HPDE6-E6E7 (cell line): ENCODE measurements around the gene C2CD4A.
"Not testable (repeated sequence)": the region's sequence is repeated elsewhere in the genome, so short reads cannot be mapped to it uniquely, and the experiment has no call there.

Source experiments
- DNase-seq: peaks from one replicate; pipeline ENCODE4 v3.0.0; 2011; ENCODE audit warnings: missing footprints; ENCODE audit errors: extremely low spot score

C2CD4A gene, protein sequence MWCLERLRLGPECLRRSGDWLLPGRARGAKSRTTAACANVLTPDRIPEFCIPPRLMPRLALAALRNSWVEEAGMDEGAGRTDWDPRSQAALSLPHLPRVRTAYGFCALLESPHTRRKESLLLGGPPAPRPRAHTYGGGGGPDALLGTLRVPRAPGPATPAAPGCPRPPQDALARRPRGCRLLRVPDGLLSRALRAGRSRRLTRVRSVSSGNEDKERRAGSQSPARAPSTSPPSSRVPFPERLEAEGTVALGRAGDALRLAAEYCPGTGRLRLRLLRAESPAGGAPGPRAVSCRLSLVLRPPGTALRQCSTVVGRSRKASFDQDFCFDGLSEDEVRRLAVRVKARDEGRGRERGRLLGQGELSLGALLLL

DNA sequence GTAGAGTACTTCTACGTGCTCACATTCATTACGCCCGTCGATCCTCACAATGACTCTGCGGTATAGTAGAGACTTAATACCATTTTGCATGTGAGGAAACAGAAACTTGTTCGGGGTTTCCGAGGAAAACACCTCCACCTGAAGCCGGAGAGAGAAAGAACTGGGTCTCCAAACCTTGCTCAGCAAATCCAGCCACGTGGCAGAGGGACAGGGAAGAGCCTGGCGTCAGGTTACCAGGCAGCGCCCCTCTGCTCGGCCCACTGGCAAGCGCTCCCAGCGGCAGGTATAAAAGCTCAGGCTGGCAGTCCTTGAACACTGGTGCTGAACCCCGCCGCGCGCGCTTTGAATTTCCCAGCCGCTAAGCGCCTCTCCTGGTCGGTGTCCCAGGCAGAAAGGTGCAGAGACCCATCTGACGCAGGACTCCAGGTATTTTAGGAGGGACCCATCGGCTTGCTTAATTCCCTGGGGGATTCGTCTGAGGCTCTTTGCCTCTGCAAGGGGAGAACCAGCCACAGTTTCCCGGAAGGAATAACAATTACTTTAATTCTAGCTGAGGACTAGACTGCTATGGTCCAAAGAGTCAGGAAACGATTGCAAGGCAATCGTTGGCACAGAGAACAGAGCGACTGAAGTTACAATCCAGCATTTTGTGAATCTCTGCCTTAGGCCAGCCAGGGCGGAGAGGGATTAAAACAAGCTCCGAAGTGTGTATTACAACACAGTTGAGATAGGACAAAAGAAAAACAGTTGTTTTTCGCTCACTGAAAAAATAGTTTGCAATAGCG is at the start of gene C2CD4A:
TSS of gene C2CD4A (plus strand) at position 315 of the 785 bp plus-strand sequence. CDS start 637 bp downstream, outside the sequence.
- no peak for DNase-seq

DNA sequence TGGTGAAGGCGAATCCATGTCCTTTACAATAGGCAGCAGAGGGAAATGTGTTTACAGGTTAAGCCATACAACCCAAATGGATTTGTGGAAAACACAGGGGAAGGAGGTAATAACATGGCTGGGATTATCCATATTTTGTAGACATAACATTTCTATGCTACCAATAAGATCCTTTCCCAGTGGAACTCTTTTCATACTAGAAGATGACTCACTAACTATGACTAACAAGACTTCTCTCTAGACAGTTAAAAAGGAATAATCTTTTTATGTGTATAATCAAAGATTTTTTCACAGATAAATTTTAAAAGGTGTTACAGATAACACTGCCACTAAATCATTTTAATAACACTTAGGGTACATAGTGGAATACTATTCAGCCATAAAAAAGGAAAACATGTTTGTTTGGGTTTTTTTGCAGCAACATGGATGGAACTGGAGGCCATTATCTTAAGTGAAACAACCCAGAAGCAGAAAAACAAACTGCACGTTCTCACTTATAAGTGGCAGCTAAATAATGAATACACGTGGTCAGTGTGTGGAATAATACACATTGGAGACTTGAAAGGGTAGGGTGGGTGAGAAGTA is 46.1 kb upstream of the C2CD4A start:
- DNase-seq, result no peak

DNA sequence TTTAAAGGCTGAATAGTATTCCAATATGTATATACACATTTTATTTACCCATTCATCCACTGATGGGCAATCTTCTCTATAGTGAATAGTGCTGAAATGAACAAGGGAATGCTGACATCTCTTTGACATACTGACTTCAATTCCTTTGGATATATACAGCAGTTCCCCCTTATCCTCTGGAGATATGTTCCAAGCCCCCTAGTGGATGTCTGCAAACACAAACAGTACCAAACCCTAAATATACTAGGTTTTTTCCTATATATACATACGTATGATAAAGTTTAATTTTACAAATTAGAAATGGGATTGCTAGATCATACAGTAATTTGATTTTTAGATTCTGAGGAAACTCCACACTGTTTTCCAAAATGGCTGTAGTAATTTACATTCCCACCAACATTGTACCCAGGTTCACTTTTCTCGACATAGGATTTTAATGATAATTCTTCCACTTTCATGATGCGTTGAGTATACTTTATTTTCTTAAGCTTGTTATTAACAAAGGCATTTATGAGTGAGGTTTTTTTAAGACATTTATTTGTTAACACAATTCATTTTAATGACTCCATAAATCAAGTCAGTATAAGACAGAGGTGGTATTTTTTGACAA is 44.7 kb upstream of the C2CD4A start:
- DNase-seq, result no peak

DNA sequence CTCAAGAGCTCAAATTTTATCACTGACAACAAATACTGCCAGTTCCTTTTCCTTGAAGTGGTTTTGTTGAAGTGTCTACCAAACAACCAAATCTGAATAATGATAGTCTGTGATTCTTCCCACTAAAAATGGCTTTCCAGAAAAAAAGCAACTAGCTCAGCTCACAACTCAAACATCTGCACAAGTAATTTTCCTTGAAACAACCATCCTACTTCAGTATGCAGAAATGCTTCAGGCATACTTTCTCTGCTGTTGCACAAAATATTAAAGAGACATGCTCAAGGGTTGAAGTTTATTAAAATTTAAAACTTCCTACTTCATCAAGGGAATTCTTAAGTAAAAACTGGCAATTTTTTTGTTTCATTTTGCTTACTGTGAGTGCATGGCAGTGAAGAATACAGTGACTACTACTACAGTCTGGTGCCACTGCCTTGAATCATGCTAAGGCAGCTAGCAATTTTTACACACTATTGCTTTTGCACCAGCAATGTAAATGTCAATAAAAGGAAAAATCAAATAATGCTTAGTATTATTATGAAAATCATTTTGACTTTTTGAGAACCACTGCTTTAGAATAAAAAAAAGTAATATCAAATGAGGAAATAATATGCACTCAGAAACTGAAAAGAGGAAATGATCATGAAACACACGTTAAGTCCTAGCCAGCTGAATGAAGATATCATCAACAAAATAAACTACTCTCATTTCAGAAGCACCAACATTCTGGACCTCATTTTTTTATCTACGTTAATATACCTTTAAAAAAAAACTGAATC is 40.1 kb upstream of the C2CD4A start:
- DNase-seq, result no peak

DNA sequence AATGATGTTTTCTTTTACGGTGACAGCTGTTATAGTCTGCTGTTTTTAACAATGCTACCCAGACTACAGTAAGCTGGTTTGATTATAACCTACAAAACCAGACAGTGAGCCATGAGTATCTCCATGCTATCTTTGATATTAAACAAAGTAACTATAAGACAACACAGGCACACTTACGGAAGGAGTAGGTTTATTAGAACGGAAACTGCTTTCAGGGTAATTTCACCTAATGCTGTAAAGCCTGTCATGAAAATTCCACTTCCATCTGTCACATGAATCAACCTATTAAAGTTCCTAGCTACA is 39.6 kb upstream of the C2CD4A start:
- DNase-seq, result no peak

DNA sequence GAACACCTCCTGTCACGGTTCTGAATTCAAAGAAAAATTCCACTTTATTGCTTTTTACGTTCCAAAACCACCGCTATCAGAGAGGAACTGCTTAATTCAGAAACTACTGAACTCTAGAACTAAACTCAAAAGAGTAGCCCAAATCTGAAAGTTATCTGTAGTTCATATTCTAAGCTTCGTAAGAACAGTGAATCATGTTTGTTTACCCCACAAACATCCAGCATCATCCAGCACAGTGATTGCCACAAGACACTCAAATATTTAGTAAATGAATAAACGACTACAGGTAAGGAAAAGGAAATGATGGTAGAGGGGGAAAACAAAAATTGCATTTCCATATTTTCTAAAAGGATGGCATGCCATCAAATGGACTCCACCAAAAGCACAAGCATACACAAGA is 38.9 kb upstream of the C2CD4A start:
- DNase-seq, result no peak

DNA sequence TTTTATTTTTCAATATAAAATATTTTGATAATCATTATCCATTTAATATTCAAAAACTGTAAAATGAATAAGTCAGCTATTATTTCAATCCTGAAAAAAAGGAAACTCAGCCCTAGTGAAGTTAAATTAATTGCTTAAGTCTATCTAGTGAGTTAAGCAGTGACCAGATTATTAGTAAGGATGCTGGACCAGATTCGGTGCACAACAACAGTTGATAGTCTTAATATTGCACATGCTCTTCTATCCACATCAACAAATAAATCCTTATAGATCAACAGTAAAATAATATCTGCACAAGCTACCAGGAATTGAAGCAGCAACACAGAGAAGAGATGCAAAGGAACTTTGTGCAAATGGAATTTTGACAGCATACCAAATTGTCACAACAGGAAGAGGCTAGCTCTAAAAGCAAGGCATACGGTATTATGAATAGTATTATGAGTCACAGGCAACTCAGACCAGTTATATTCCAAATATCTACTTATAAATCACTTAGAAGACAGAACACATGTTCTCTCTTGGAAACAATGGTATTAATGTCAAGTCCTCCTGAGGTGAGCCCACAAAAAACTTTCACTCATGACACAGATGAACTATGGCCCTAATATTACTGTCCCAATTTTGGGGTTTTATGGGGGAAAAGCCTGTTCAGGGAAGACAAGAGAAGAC is 31.4 kb upstream of the C2CD4A start:
- no peak for DNase-seq

DNA sequence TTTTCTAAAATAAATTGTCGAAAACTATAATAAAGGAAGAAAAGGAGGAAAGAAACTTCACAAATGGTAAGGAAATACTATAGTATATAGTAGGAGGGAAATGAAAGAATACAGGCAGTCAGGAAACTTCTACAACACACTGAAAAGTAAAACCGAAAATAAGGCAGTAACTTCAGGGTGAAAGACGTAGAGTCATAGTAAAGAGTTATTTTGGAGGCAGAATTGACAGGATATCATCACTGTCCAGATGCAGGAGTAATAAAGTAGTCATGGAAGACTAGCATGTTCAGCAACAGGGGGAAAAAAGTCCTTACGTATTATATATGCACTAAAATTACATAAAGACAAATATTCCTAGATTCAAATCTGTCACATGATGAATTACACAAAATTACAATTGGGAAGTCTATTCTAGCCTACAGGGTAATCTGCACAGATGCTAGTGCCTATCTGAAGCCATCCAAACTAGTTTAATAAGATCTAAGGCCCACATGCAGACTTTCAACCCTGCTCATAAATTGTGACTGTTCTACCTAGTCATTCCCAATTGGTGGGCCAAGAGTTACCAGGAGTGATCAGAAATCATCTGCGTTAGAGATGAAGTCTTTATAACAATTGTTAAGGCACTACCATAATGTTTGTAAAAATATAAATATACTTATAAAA is 20.6 kb upstream of the C2CD4A start:
- no peak for DNase-seq

DNA sequence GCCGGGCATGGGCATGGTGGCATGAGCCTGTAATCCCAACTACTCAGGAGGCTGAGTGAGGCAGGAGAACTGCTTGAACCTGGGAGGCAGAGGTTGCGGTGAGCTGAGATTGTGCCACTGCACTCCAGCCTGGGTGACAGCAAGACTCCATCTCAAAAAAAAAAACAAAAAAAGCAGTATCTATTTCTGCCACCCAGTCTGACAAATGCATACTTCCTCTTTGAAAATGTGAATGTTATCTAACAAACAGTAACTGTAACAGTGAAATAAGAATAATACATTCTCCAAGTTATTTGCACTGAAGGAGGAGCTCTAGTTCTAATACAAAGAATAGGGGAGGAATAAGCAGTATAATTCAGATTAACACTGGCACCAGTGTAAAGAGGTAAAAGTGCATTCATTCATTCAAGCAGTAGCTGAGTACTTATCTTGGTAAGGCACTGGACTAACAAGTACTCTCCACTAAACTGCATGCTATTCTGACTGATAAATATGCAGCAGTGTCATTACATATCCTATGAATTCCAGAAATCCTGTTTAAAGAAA is 19.4 kb upstream of the C2CD4A start:
- DNase-seq, result no peak

DNA sequence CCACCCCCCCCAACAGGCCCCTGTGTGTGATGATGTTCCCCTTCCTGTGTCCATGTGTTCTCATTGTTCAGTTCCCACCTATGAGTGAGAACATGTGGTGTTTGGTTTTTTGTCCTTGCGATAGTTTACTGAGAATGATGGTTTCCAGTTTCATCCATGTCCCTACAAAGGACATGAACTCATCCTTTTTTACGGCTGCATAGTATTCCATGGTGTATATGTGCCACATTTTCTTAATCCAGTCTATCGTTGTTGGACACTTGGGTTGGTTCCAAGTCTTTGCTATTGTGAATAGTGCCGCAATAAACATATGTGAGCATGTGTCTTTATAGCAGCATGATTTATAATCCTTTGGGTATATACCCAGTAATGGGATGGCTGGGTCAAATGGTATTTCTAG is 18.5 kb upstream of the C2CD4A start:
- DNase-seq, result not testable (repeated sequence)

DNA sequence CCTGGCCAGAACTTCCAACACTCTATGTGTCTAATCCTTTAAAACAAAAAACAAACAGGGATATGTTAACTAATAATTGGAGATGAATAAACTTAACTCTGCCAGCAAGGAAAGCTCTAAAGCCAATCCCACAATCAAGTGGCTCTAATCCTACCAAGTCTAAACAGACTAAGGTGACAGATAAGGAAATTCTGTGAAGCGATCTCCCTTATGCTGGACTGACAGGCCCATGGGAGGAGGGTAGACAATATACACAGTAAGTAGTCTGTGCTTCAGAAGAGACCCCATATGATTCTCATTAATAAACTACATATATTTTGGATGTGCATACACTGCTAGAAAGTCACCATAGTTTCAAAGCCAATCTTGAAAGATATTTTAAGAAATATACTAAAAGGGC is 16.7 kb upstream of the C2CD4A start:
- DNase-seq, result no peak

DNA sequence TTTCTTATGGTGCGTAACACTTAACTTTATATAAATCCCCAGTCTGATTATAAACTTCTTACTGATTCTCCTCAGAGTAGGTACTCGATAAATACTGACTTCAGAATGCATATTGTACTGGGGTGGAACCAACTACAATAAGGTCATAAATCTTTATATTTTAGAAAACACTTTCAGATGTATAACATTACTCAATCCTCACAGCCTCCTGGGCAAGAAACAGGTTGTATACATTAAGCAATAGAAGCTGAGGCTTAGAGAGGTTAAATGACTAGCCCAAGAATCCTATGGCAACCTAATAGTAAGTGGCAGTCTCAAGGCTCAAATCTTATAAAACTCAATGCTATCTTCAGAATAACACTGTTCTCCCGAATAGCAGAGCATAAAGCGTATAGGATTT is 15.6 kb upstream of the C2CD4A start:
- DNase-seq, result no peak

DNA sequence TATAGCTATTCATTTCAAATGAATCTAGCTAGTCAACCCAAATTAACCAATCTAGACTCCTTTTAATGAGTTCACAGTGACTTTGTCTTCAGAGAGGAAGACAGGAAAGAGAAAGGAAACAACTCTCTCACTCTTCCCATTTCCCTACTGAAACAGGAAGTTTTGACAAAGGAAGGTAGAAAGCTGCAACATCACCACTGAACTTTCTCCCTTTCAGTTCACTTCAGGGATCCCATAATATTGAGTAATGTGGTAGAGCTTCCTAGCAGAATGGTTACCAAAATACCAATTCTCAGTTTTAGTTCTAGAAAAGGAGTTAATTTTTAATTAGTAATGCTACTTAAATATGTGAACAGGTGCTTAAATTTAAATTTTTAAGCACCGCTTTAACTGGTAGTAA is 14.1 kb upstream of the C2CD4A start:
- no peak for DNase-seq

DNA sequence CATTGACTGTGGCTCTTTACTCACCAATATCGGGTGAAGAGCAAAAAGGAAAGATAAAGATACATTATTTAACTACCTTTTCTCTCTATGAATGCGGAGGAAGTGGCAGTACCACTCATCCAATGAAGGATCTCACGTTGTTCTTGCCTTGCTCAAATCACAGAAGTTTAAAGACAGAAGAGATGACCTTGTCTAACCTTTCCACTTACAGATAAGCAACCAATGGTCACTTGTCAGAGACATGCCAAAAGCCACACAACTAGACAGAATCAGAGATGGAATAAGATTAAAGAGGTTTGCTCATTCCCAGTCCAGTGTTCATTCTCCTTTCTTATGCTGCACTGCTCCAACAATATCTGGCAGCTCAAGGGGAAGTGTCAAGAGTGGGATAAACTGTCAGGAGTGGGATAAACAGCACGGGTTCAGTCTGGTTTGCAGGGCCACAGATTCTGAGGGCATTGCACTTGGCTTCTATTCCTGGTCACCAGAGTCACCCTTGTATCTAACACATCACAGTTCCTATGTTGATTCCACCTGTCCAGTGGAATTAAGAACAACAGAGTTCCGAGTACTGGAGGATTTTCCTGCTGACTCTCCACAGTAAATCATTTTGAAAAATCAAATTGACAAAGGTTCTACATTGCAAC is 13.2 kb upstream of the C2CD4A start:
- DNase-seq, result no peak

DNA sequence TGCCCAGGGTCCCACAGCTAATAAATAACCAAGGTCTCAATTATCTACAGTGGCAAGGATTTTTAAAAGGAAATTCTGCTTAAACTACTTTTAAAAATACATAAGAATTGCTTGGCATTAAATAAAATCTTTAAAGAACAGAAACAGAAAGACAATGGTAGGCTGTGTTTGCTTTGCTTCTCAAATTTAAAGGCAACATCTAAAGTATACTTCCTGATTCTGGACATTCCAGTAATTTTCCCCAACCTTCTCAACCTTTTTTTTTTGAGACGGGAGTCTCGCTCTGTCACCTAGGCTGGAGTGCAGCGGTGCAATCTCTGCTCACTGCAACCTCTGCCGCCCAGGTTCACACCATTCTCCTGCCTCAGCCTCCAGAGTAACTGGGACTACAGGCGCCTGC is 11.8 kb upstream of the C2CD4A start:
- DNase-seq, result no peak

DNA sequence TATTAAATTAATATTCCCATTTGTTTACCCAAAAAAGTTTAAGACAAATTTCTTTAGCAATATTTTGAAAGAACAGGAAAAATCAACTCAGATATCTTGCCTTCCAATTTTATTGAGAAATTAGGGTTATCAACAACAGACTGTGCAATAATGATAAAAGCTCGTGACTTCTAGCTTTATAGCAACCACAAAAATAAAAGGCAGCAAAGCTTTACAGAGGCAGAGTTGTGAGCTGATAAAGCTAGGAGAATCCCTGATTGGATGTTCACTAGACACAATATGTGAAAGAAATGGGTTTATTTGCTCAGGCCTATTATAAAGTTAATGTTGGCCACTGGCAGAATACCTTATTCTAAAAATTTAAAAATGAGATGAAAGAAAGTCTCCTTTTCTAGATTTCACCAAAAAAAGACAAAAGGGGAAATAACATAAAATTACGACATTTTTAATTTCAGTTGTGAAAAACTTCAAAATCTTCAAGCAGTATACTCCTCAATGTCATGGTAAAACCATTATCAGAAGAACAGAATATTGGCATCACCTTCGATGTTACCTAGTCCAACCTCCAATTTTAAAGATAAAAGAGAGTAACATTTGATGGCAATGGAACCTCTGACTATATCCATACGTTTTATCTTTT is 9.3 kb upstream of the C2CD4A start:
- no peak for DNase-seq

DNA sequence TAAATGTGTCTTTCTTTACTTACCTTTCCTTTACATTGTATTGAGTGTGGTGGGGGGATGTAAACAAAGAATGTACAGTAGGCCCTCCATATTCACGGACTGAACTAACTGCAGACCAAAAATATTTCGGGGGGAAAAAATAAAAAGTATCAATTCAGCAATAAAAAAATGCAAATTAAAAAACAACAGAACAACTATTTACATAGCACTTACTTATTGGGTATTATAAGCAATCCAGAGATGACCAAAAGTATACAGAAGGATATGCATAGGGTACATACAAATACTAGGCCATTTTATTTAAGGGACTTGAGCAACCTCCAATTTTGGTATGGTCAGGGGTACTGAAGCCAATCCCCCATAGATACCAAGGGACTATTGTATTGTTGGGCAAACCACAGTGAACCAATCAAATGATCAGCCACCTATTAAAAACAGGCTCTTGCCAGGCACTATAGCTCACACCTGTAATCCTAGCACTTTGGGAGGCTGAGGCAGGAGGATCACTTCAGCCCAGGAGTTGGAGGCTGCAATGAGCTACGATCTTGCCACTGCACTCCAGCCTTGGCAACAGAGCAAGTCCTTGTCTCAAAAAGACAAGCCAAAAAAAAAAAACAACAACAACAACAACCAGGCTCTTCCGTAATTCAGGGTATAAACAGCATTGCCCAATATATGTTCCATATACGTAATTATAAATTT is 8.3 kb upstream of the C2CD4A start:
- DNase-seq, result no peak

DNA sequence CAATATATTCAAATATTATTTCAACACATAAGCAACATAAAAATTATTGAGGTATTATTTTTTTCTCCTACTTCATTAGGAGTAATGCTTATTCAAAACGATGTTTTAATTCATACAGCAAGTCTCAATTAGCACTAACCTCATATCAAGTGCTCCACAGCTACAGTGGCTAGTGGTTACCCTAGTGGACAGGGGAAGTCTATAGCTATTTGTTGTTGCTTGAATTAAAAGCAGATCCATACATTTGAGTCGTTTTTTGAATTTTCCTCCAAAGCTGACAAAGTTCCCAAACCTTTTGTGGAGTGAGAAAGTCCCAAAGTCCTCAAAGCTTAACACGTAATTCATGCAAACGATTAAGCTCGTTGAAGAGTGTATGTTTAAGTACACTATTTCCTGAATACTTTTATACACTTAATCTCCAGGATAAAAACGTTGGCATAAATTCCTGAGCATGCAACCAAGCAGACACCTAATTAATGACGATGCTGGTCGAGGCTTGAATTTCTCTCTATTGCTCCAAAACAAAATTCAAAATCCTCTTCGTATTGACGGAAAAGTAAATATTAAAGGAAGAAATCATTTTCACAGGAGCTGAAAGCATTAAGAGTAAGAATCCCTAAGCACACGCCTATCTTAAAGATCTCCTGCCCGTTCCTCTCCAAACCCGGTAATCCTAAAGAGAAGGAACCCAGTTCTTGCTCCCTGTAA is 7.5 kb upstream of the C2CD4A start:
- DNase-seq, result no peak
